Measurements from ENCODE around the gene MRPL33.

DNA sequence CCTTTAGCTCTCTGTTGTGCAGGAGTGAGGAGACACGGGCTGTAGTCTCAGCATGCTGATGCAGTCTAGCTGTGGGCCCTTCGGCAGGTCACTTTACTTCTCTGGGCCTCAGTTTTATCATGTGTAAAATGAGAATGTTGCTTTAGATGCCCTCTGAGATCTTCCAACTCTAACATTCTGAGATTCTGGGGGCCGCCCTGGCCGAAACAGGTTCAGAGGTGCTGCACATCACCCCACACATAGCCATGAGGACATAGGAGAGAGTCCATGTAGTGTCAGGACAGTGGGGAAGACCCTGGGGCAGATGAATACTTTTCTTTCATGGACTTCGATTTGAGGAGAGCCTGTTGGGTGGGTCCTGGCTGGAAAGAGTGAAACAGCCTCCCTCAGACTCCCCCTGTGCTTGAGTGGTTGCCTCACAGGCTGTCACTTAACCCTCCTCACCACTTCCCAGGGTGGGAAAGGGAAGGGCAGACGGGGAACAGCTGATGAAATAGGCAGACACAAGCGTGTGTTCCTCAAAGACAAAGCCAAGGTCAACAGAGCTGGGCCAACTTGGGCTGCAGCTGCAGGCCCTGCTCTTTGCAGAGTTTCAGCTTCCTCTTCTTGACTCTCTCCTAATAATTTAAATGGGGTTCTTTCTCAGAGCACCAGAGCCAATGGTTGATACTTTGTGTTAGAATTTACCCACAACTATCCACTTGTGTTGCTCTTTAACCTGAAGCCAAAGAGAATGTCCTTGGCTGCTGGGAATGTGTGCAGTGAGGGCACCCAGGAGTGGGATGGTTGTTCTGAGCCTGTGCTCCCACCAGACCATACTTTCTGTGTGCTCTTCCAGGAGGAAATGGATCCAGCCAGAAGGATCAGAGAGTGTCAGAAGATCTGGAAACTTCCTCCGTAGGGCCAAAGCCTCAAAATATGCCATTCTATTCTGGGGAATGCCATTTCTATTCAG, 14.7 kb upstream of the MRPL33 start:
- TF ChIP-seq, protein P1, sequence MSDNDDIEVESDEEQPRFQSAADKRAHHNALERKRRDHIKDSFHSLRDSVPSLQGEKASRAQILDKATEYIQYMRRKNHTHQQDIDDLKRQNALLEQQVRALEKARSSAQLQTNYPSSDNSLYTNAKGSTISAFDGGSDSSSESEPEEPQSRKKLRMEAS (IDR thresholded peaks at IDR 0.05): no peak
- TF ChIP-seq EGR1 (IDR thresholded peaks at IDR 0.05) (no peak), TCF12 (IDR thresholded peaks at IDR 0.05; ENCODE audit: low read depth) (no peak), TEAD4 (IDR thresholded peaks at IDR 0.05) (no peak), YY1 (IDR thresholded peaks at IDR 0.05; ENCODE audit: low read depth) (no peak), NFIC (IDR thresholded peaks at IDR 0.05) (no peak), RAD21 (IDR thresholded peaks at IDR 0.05; ENCODE audit: low read depth) (no peak), FOXM1 (IDR thresholded peaks at IDR 0.05; ENCODE audit: borderline replicate concordance, low read depth) (no peak), TAF1 (IDR thresholded peaks at IDR 0.05; ENCODE audit: low read depth) (no peak), CREB1 (IDR thresholded peaks at IDR 0.05; ENCODE audit: low read depth) (no peak), EP300 (IDR thresholded peaks at IDR 0.05; ENCODE audit: borderline replicate concordance) (no peak)
- TF ChIP-seq, protein P2, sequence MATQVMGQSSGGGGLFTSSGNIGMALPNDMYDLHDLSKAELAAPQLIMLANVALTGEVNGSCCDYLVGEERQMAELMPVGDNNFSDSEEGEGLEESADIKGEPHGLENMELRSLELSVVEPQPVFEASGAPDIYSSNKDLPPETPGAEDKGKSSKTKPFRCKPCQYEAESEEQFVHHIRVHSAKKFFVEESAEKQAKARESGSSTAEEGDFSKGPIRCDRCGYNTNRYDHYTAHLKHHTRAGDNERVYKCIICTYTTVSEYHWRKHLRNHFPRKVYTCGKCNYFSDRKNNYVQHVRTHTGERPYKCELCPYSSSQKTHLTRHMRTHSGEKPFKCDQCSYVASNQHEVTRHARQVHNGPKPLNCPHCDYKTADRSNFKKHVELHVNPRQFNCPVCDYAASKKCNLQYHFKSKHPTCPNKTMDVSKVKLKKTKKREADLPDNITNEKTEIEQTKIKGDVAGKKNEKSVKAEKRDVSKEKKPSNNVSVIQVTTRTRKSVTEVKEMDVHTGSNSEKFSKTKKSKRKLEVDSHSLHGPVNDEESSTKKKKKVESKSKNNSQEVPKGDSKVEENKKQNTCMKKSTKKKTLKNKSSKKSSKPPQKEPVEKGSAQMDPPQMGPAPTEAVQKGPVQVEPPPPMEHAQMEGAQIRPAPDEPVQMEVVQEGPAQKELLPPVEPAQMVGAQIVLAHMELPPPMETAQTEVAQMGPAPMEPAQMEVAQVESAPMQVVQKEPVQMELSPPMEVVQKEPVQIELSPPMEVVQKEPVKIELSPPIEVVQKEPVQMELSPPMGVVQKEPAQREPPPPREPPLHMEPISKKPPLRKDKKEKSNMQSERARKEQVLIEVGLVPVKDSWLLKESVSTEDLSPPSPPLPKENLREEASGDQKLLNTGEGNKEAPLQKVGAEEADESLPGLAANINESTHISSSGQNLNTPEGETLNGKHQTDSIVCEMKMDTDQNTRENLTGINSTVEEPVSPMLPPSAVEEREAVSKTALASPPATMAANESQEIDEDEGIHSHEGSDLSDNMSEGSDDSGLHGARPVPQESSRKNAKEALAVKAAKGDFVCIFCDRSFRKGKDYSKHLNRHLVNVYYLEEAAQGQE (IDR thresholded peaks at IDR 0.05; ENCODE audit: low read depth): no peak
- TF ChIP-seq, protein P3, sequence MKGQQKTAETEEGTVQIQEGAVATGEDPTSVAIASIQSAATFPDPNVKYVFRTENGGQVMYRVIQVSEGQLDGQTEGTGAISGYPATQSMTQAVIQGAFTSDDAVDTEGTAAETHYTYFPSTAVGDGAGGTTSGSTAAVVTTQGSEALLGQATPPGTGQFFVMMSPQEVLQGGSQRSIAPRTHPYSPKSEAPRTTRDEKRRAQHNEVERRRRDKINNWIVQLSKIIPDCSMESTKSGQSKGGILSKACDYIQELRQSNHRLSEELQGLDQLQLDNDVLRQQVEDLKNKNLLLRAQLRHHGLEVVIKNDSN (IDR thresholded peaks at IDR 0.05): no peak

Measured in Ishikawa (cell line).